ENCODE results near the gene SDC1.

DNA sequence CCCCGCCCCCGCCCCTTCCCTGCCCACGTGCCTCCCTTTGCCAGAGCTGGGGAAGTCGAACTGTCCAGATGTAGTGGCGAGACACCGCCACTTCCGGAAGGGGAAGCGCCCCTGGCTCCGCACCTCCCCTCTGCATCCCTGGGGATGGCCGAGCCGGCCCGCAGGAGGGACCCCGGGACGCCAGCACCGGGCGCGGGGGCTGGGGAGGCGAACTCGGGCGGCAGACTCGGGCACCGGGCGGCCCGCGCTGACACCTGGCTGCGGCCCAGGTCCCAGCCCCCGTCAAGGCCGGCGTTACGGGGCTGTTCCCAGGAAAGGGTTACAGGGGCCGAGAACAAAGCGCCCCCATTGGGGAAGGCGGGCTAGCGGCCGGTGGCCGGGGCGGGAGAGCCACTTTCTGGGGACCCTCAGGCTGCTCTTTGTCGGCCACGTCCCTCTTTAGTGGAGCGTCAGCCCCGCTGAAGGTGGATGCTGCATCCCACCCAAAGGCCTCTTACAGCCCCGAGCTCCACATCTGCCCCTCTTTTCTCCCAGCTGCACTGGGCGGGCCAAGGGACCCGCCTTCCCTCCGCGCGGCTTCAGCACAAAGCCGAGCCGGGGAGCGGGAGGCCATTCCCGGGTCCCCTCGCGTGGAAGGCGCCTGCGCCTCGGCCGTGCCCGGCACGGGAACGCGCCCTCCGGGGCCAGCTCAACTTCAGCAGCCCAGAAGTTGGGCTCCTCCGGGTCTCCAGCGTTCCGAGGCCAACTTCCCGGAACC lies 1.3 kb downstream of the SDC1 start:
- no peak for TF ChIP-seq CTCF (IDR thresholded peaks at IDR 0.05; ENCODE audit: insufficient read depth, low read depth, low read length)
- TF ChIP-seq EZH2 (IDR thresholded peaks at IDR 0.05; ENCODE audit: insufficient read depth, low read length), result no peak

Measured in astrocyte (in vitro differentiated cells and primary cell).